Lower leg skin (tissue), 3 donors: ENCODE measurements around the gene ERI3.

Source experiments
- CTCF ChIP-seq, 3 donors: fragments of 450-650 bp; IDR thresholded peaks; one replicate each; pipeline ENCODE4 v1.5.1; 2016; ENCODE audit warnings: antibody characterized with exemption in 3 of 3, mild to moderate bottlenecking in 3 of 3, moderate library complexity in 2 of 3
- POLR2A ChIP-seq, 2 donors: fragments of 450-650 bp; IDR thresholded peaks; one replicate each; pipeline ENCODE4 v1.6.1; 2016 to 2017; ENCODE audit warnings: antibody characterized with exemption in 2 of 2, mild to moderate bottlenecking in 1 of 2, moderate library complexity in 1 of 2

GRCh38 chr1:44339731-44340130 is 15.3 kb downstream of the ERI3 start:
- TF ChIP-seq CTCF (IDR thresholded peaks at IDR 0.05) = no peak
- no peak for TF ChIP-seq POLR2A (IDR thresholded peaks at IDR 0.05)
